ENCODE measurements around the gene PTRH1. TPM values are rescaled to one million over a fixed set of nuclear protein-coding genes. Genes with fewer than 3 reads are reported as not detected.

Gene PTRH1
- total and polyA plus RNA-seq, 2 of the 4 experiments (the other 2 are of a cell fraction) = 5.4 to 14.8 TPM

DNA sequence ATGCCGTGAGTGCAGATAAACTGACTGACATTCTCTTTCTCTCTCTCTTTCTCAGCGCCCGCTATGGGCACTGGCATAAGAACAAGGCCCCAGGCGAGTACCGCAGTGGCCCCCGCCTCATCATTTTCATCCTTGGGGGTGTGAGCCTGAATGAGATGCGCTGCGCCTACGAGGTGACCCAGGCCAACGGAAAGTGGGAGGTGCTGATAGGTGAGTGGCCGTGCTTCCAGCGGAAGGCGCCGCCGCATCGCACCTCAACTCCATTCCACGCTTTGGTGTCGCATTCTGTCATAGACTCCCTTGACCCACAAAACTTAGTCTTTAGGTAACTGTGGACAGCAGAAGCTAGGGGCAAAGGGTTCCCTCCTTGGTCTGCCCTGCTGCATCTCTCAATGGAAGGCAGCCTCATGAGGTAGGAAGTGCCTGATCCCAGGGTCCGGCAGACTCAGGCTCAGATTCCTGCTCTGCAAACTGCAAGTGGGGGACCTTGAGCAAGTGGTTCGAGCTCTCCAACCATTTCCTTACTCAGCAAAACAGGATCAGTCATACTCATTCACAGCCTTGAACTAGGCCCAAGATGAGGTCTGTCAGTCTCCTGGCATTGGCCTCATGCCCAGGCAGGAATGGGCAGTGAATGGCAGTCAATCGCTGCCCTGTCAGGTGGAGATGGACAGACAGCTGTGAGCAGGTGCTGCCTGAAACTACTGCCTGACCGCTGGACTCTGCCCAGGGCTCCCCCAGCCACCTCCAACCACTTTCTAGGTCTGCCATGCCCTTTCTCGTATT, 32.9 kb downstream of the PTRH1 start:
- intact Hi-C loops (cut with micrococcal nuclease) = no loop called here
- BruUV-seq (replicated peaks) = no TSS peak

More for the DNA sequence above, 32.9 kb downstream of the PTRH1 start:
- TF ChIP-seq NFE2L2 (IDR thresholded peaks at IDR 0.05; ENCODE audit: low read depth, low read length) = no peak
- no peak for TF ChIP-seq RAD21 (IDR thresholded peaks at IDR 0.05; ENCODE audit: low read length)
- no peak for TF ChIP-seq RCOR1 (IDR thresholded peaks at IDR 0.05; ENCODE audit: insufficient replicate concordance, low read length)
- TF ChIP-seq MAFK (IDR thresholded peaks at IDR 0.05; ENCODE audit: low read depth, low read length) = peak; percentile 49
- TF ChIP-seq BHLHE40 (IDR thresholded peaks at IDR 0.05; ENCODE audit: low read depth, low read length) = no peak
- TF ChIP-seq CHD1 (IDR thresholded peaks at IDR 0.05; ENCODE audit: low read depth, low read length) = no peak
- Histone ChIP-seq H3K27ac (ENCODE audit: insufficient read depth, low read length) (no peak overlapping the region), H3K23ac (ENCODE audit: low read depth, low read length) (no peak overlapping the region), H3K9me1 (ENCODE audit: insufficient read depth, low read length) (peaks cover 17% of the 10 kb centered on the region), H3K9me3 (ENCODE audit: control insufficient read depth, insufficient read depth, low read length) (no peaks in the 10 kb centered on the region), H3K14ac (replicated peaks; ENCODE audit: low read depth, low read length) (no peak overlapping the region), H3K27me3 (ENCODE audit: control insufficient read depth, insufficient read depth, low read length) (no peaks in the 10 kb centered on the region), H3K9ac (ENCODE audit: low read depth, low read length) (no peak overlapping the region), H4K20me1 (ENCODE audit: insufficient read depth, low read length) (no peaks in the 10 kb centered on the region), H3K4ac (ENCODE audit: low read depth, low read length) (no peak overlapping the region), H2AFZ (replicated peaks; ENCODE audit: low read length, poor library complexity) (no peak overlapping the region), H2BK20ac (ENCODE audit: low read depth, low read length) (no peak overlapping the region), H2AK9ac (replicated peaks; ENCODE audit: low read depth, low read length, poor library complexity) (no peak overlapping the region), H3K4me3 (ENCODE audit: insufficient read depth, low read depth, low read length) (no peak overlapping the region), H3K4me1 (ENCODE audit: control insufficient read depth, insufficient read depth, low read length) (peaks cover 11% of the 10 kb centered on the region), H2BK120ac (ENCODE audit: low read depth, low read length) (no peak overlapping the region), H3K56ac (ENCODE audit: extremely low read depth, insufficient read depth, low read length) (no peak overlapping the region), H4K8ac (ENCODE audit: low read depth in 2 of 2, low read length in 2 of 2) (no peak overlapping the region), H3K18ac (ENCODE audit: low read depth, low read length) (no peak overlapping the region), H2BK5ac (ENCODE audit: low read depth, low read length, poor library complexity, severe bottlenecking) (no peak overlapping the region), H4K5ac (ENCODE audit: low read depth, low read length) (no peak overlapping the region), H2AK5ac (ENCODE audit: low read depth, low read length) (no peak overlapping the region), H3K36me3 (ENCODE audit: control insufficient read depth, insufficient read depth, low read length) (peaks cover 59% of the 10 kb centered on the region), H3K79me1 (ENCODE audit: low read depth in 1 of 2, low read length in 2 of 2) (no peaks in the 10 kb centered on the region), H3K4me2 (ENCODE audit: low read depth, low read length) (no peak overlapping the region), H4K91ac (ENCODE audit: insufficient read depth, low read depth, low read length) (no peak overlapping the region), H2BK15ac (ENCODE audit: low read depth, low read length) (no peak overlapping the region)
- ATAC-seq (ENCODE audit: low read depth) (no peak), DNase-seq (no peak)
- dilution Hi-C loops (cut with HindIII; ENCODE audit: low sequenced_read_pairs, unreplicated experiment) = no loop called here
- ChIA-PET POLR2A (ENCODE audit: unreplicated experiment) (no interaction called here), CTCF (interaction anchor here (1.1 kb wide), 1 partner anchor 52 kb away, joined by 3 read pairs; the partner anchor contains the start of gene TOR2A)
- WGBS, 2 experiments (ENCODE audit: extremely low coverage in 2 of 2, insufficient read length in 1 of 2) = 91% methylated on average over 9 of the region's 23 CpGs; no CpG with 5 or more reads in 1 of the 2 experiments
- in situ Hi-C loops (cut with MboI; ENCODE audit: low sequenced_read_pairs) = no loop called here

Measured in IMR-90 (cell line).